ENCODE data around the gene TOP2A. TPM values are rescaled to one million over a fixed set of nuclear protein-coding genes. Genes with fewer than 3 reads are reported as not detected.

The TOP2A gene
- total and polyA plus RNA-seq, 10 donors: 5.5 to 37.5 (median 13.5) TPM

- Histone ChIP-seq H3K36me3 (peaks cover 0 to 34% (median 0%) of the 10 kb centered on the region in 6 donors), H3K4me1 (peaks cover 58 to 100% (median 91%) of the 10 kb centered on the region in 6 donors), H3K27ac (peak overlapping the region; percentile 27 to 97 (median 94)), H3K27me3 (replicated peaks in 1 of 7) (no peaks in the 10 kb centered on the region), H3K4me3 (peak overlapping the region in 2 of 8 donors; percentile 66 to 78), H3K9me3 (no peaks in the 10 kb centered on the region)
- intact Hi-C loops (cut with DNase I; ENCODE audit: low total_unique reads): no loop called here
- TF ChIP-seq POLR2A (IDR thresholded peaks at IDR 0.05) (no peak), CTCF (IDR thresholded peaks at IDR 0.05 in 8 of 11, conservative IDR thresholded peaks at IDR 0.05 in 3 of 11) (no peak), POLR2AphosphoS5 (IDR thresholded peaks at IDR 0.05) (peak in 2 of 3 donors; percentile 56 to 78)
- 35 to 44% (median 42%) methylated on average over 13 of the region's 13 CpGs for WGBS, 5 donors
- no peak for DNase-seq
These were observed 78.6 kb downstream of the TOP2A start for GRCh38 chr17:40338941-40339649.

Small RNA genes lying within 50 kb of the gene (small RNA-seq; reads per million reads assigned to genes)
- gene RF00019 (0 reads per million in 4 donors), gene RNA5SP441 (0 reads per million in 4 donors)

Other genes starting within 250 kb of the TOP2A start
- 10 to 100 TPM in 2 of 7 donors, 1 to 10 TPM in 5; 5.1 to 12.7 (median 9.5) TPM for gene RAPGEFL1, start 240.4 kb downstream of the TOP2A start, total RNA-seq
- 1 to 10 TPM; 2.9 to 5.9 (median 3.3) TPM for gene RAPGEFL1, start 240.4 kb downstream of the TOP2A start, polyA plus RNA-seq
- 10 to 100 TPM; 16.9 to 43.2 (median 29.7) TPM for gene WIPF2, start 198.6 kb downstream of the TOP2A start, total RNA-seq
- gene WIPF2, start 198.6 kb downstream of the TOP2A start, polyA plus RNA-seq: 10 to 100 TPM in 1 of 3 donors, 1 to 10 TPM in 2; 3.7 to 11.3 (median 4.7) TPM
- 10 to 100 TPM in 2 of 7 donors, 1 to 10 TPM in 5; 4.2 to 11.6 (median 5.7) TPM for gene CDC6, start 130.0 kb downstream of the TOP2A start, total RNA-seq
- gene CDC6, start 130.0 kb downstream of the TOP2A start, polyA plus RNA-seq: 1 to 10 TPM; 1.2 to 4.8 (median 4.1) TPM
- gene RARA, start 108.7 kb downstream of the TOP2A start, total RNA-seq: 10 to 100 TPM; 56.6 to 95.1 (median 71.2) TPM
- gene RARA, start 108.7 kb downstream of the TOP2A start, polyA plus RNA-seq: 10 to 100 TPM; 13.3 to 28.3 (median 14.8) TPM
- 10 to 100 TPM in 4 of 7 donors, 1 to 10 TPM in 3; 7.3 to 15.0 (median 10.4) TPM for gene GJD3, start 53.2 kb downstream of the TOP2A start, total RNA-seq
- 1 to 10 TPM in 1 of 3 donors, under 1 TPM in 2; 0.20 to 1.1 (median 0.33) TPM for gene GJD3, start 53.2 kb downstream of the TOP2A start, polyA plus RNA-seq
- gene IGFBP4, start 25.6 kb upstream of the TOP2A start, total RNA-seq: 100 to 1,000 TPM; 287 to 537 (median 336) TPM
- 100 to 1,000 TPM in 2 of 3 donors, 10 to 100 TPM in 1; 49.3 to 131 (median 107) TPM for gene IGFBP4, start 25.6 kb upstream of the TOP2A start, polyA plus RNA-seq
- gene TNS4, start 83.7 kb upstream of the TOP2A start, total RNA-seq: 1 to 10 TPM in 1 of 7 donors, under 1 TPM in 5, not detected in 1; 0.14 to 1.3 (median 0.41) TPM
- under 1 TPM; 0.15 to 0.45 (median 0.21) TPM for gene TNS4, start 83.7 kb upstream of the TOP2A start, polyA plus RNA-seq
- gene CCR7, start 147.6 kb upstream of the TOP2A start, total RNA-seq: 10 to 100 TPM; 31.9 to 77.4 (median 49.9) TPM
- gene CCR7, start 147.6 kb upstream of the TOP2A start, polyA plus RNA-seq: 10 to 100 TPM; 29.0 to 79.1 (median 63.5) TPM
- gene SMARCE1, start 229.9 kb upstream of the TOP2A start, total RNA-seq: 100 to 1,000 TPM in 4 of 7 donors, 10 to 100 TPM in 3; 76.3 to 126 (median 102) TPM
- 10 to 100 TPM; 74.2 to 79.6 (median 79.1) TPM for gene SMARCE1, start 229.9 kb upstream of the TOP2A start, polyA plus RNA-seq
- 10 to 100 TPM in 2 of 7 donors, 1 to 10 TPM in 5; 3.4 to 13.7 (median 5.3) TPM for gene KRT222, start 247.3 kb upstream of the TOP2A start, total RNA-seq
- gene KRT222, start 247.3 kb upstream of the TOP2A start, polyA plus RNA-seq: 1 to 10 TPM; 2.2 to 6.2 (median 3.8) TPM